Naive B cell (primary cell): ENCODE measurements around the gene PTPRB. TPM values are rescaled to one million over a fixed set of nuclear protein-coding genes. Genes with fewer than 3 reads are reported as not detected.
"Not testable (repeated sequence)": the region's sequence is repeated elsewhere in the genome, so short reads cannot be mapped to it uniquely, and the experiment has no call there.

Source experiments
- ATAC-seq, 2 donors: fragments of 150-1000 bp; cut with Tn5 transposase; 2 replicates each; pipeline ENCODE4 v1.10.0; 2021; ENCODE audit warnings: low read depth in 2 of 2, mild to moderate bottlenecking in 2 of 2, moderate library complexity in 2 of 2
- DNase-seq: peaks from one replicate; pipeline ENCODE4 v3.0.0; 2022
- H3K27ac Mint-ChIP-seq, 6 donors: one replicate each; pipeline ENCODE4 v1.8.0; 2020 to 2022; ENCODE audit warnings: mild to moderate bottlenecking in 6 of 6, mixed read lengths in 6 of 6, moderate library complexity in 5 of 6, inconsistent platforms in 2 of 6
- H3K27me3 Mint-ChIP-seq, 3 donors: one replicate each; pipeline ENCODE4 v1.8.0; 2021 to 2022; ENCODE audit warnings: mixed read lengths in 3 of 3, mild to moderate bottlenecking in 1 of 3
- H3K36me3 Mint-ChIP-seq, 2 donors: one replicate each; pipeline ENCODE4 v1.8.0; 2020 to 2022; ENCODE audit warnings: mixed read lengths in 2 of 2, inconsistent platforms in 1 of 2, mild to moderate bottlenecking in 1 of 2
- H3K4me1 Mint-ChIP-seq, 3 donors: one replicate each; pipeline ENCODE4 v1.8.0; 2020 to 2022; ENCODE audit warnings: mixed read lengths in 3 of 3, inconsistent platforms in 1 of 3, mild to moderate bottlenecking in 1 of 3, moderate library complexity in 1 of 3
- H3K4me3 Mint-ChIP-seq, 8 donors: one replicate each; pipeline ENCODE4 v1.8.0; 2020 to 2022; ENCODE audit warnings: mild to moderate bottlenecking in 8 of 8, mixed read lengths in 8 of 8, moderate library complexity in 8 of 8, inconsistent platforms in 2 of 8
- H3K9me3 Mint-ChIP-seq, 7 donors: one replicate each; pipeline ENCODE4 v1.8.0; 2020 to 2022; ENCODE audit warnings: mixed read lengths in 7 of 7, mild to moderate bottlenecking in 5 of 7, inconsistent platforms in 2 of 7, moderate library complexity in 1 of 7
- polyA plus RNA-seq, 6 donors: library from polyadenylated mRNA; unstranded; fragments of 300-500 nt; fragmentation: Illumina TruSeq; gene quantifications; one replicate each; pipeline ENCODE4 v1.2.3, GENCODE V29; 2021; ENCODE audit warnings: low read depth in 6 of 6

PTPRB gene
- polyA plus RNA-seq, 6 donors from 2014 or later, result 0.04 TPM; not detected in 5

DNA sequence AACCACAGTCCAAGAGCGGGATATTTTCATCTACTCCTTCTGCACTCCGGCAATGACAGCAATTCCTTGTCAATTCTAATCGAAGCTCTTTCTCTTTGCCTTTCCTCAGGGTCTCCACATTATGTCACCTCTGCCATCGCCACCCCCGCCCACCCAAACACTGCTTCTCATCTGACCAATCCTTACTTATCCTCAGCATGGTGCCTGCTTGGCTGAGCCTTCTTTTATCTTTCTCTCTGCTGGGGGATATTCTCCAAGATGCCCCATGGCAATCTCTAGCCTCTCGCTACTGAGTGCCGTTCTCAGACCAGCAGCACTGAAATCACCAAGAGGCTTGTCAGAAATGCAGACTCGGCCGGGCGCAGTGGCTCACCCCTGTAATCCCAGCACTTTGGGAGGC, 100.6 kb downstream of the PTPRB start:
- H3K36me3 Mint-ChIP-seq, result no peaks in the 10 kb centered on the region
- H3K9me3 Mint-ChIP-seq, result peaks cover 0 to 4% (median 0%) of the 10 kb centered on the region in 7 donors
- ATAC-seq, result no peak
- no peaks in the 10 kb centered on the region for H3K4me1 Mint-ChIP-seq
- H3K27me3 Mint-ChIP-seq, result no peaks in the 10 kb centered on the region
- no peak overlapping the region for H3K4me3 Mint-ChIP-seq
- no peak for DNase-seq
- H3K27ac Mint-ChIP-seq, result no peak overlapping the region

DNA sequence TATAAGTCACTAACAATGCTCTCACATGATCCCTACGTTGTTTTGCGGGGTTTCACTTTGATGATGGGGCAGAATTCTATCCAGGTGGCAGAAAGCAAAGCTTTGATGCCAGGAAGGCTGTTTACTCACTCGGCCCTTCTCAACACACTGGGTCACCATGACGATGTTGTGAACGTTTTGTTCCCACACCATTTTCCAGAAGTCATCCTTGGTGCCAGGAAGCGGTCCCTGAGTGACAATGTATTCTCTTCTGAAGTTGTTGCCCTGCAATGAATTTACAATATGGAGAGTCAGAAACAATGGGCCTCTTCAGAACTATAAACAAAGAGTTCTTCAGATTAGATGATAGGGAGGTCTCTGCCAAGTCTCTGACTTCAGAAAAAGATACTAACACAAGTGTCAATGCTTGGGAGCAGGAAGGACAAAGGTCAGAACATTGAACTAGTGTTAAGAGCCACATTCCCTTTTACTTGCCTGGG, 101.3 kb downstream of the PTPRB start:
- Mint-ChIP-seq H3K4me3 (no peak overlapping the region), H3K27me3 (no peaks in the 10 kb centered on the region), H3K36me3 (no peaks in the 10 kb centered on the region), H3K4me1 (no peaks in the 10 kb centered on the region), H3K27ac (no peak overlapping the region), H3K9me3 (peaks cover 0 to 4% (median 0%) of the 10 kb centered on the region in 7 donors)
- no peak for DNase-seq
- no peak for ATAC-seq

- H3K27me3 Mint-ChIP-seq, result no peaks in the 10 kb centered on the region
- no peak overlapping the region for H3K4me3 Mint-ChIP-seq
- no peaks in the 10 kb centered on the region for H3K36me3 Mint-ChIP-seq
- H3K27ac Mint-ChIP-seq, result no peak overlapping the region
- ATAC-seq (no peak), DNase-seq (no peak)
- H3K9me3 Mint-ChIP-seq, result peaks cover 0 to 4% (median 0%) of the 10 kb centered on the region in 7 donors
- no peaks in the 10 kb centered on the region for H3K4me1 Mint-ChIP-seq
These were observed 102.8 kb downstream of the PTPRB start for GRCh38 chr12:70534466-70534865.

GRCh38 chr12:70529647-70530046, 107.6 kb downstream of the PTPRB start:
- H3K9me3 Mint-ChIP-seq, result peaks cover 0 to 4% (median 0%) of the 10 kb centered on the region in 7 donors
- H3K4me3 Mint-ChIP-seq, result no peak overlapping the region
- H3K27me3 Mint-ChIP-seq, result peaks cover 4 to 12% (median 4%) of the 10 kb centered on the region in 3 donors
- DNase-seq, result no peak
- H3K4me1 Mint-ChIP-seq, result no peaks in the 10 kb centered on the region
- peak overlapping the region in 1 of 6 donors; percentile 43 for H3K27ac Mint-ChIP-seq
- H3K36me3 Mint-ChIP-seq, result no peaks in the 10 kb centered on the region
- ATAC-seq, result no peak

DNA sequence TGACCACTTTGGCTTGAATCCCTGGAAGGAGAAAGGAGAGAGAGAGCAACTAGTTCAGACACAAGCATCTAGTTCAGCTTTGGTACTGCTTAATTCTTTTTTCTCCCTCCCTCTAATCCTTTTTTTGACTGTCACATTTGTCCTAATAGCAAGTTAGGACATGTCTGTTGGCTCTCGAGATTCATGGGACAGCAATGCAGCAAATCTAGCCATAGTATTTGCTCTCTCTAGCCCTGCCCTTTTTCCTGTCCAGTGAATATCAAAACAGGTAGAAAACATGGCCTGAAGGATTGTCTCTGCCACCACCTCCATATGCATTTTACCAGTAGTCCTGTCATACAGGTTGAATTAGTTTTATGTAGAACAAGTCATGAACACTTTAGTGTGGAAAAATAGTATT, 116.4 kb downstream of the PTPRB start:
- Mint-ChIP-seq H3K9me3 (peaks cover 0 to 11% (median 3%) of the 10 kb centered on the region in 7 donors), H3K4me3 (no peak overlapping the region), H3K4me1 (no peaks in the 10 kb centered on the region), H3K36me3 (peaks cover 0 to 4% of the 10 kb centered on the region in 2 donors), H3K27ac (no peak overlapping the region), H3K27me3 (peaks cover 0 to 11% (median 0%) of the 10 kb centered on the region in 3 donors)
- no peak for DNase-seq
- no peak for ATAC-seq

- no peak overlapping the region for H3K27ac Mint-ChIP-seq
- H3K36me3 Mint-ChIP-seq, result no peaks in the 10 kb centered on the region
- DNase-seq (no peak), ATAC-seq (no peak)
- H3K9me3 Mint-ChIP-seq, result peaks cover 0 to under 1% (median 0%) of the 10 kb centered on the region in 7 donors
- peaks cover 0 to 1% (median 0%) of the 10 kb centered on the region in 3 donors for H3K4me1 Mint-ChIP-seq
- H3K27me3 Mint-ChIP-seq, result peaks cover 0 to 4% (median 0%) of the 10 kb centered on the region in 3 donors
- H3K4me3 Mint-ChIP-seq, result no peak overlapping the region
These were observed 123.8 kb downstream of the PTPRB start for GRCh38 chr12:70513426-70513825.

GRCh38 chr12:70508178-70508577, 129.1 kb downstream of the PTPRB start:
- no peaks in the 10 kb centered on the region for H3K36me3 Mint-ChIP-seq
- no peak for DNase-seq
- H3K9me3 Mint-ChIP-seq, result peaks cover 0 to 3% (median 0%) of the 10 kb centered on the region in 7 donors
- ATAC-seq, result no peak
- peaks cover 0 to 7% (median 0%) of the 10 kb centered on the region in 3 donors for H3K27me3 Mint-ChIP-seq
- H3K27ac Mint-ChIP-seq, result no peak overlapping the region
- H3K4me1 Mint-ChIP-seq, result peaks cover 0 to 1% (median 0%) of the 10 kb centered on the region in 3 donors
- no peak overlapping the region for H3K4me3 Mint-ChIP-seq

- Mint-ChIP-seq H3K4me1 (peaks cover 0 to 1% (median 0%) of the 10 kb centered on the region in 3 donors), H3K4me3 (no peak overlapping the region)
These were observed 129.8 kb downstream of the PTPRB start for GRCh38 chr12:70507442-70507841.

DNA sequence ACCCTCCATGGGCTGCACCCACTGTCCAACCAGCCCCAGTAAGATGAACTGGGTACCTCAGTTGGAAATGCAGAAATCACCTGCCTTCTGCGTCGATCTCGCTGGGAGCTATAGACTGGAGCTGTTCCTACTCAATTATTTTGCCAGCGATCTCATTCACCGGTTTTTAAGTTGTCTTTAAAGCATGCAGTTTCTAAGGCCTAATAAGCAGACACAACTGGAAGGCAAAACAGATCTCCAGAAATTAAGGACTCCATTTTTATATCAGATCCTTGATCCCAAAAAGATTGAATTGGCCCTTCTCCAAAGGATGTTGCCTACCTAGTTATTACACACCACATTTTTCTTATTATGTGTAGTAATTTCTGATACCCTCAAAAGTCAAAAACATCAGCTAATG, 139.7 kb downstream of the PTPRB start:
- Mint-ChIP-seq H3K27ac (no peak overlapping the region), H3K9me3 (peaks cover 0 to 21% (median 5%) of the 10 kb centered on the region in 7 donors), H3K4me3 (no peak overlapping the region), H3K4me1 (peaks cover 10 to 21% (median 19%) of the 10 kb centered on the region in 3 donors), H3K27me3 (peaks cover 0 to 5% (median 0%) of the 10 kb centered on the region in 3 donors), H3K36me3 (no peaks in the 10 kb centered on the region)
- no peak for DNase-seq
- ATAC-seq, result no peak

More at GRCh38 chr12:70507442-70507841, 129.8 kb downstream of the PTPRB start:
- ATAC-seq (no peak), DNase-seq (no peak)
- no peaks in the 10 kb centered on the region for H3K36me3 Mint-ChIP-seq
- H3K27me3 Mint-ChIP-seq, result peaks cover 0 to 8% (median 0%) of the 10 kb centered on the region in 3 donors
- no peak overlapping the region for H3K27ac Mint-ChIP-seq
- peaks cover 0 to 3% (median 0%) of the 10 kb centered on the region in 7 donors for H3K9me3 Mint-ChIP-seq

GRCh38 chr12:70492904-70493303, 144.3 kb downstream of the PTPRB start:
- Mint-ChIP-seq H3K4me1 (peaks cover 10 to 34% (median 28%) of the 10 kb centered on the region in 3 donors), H3K4me3 (peak overlapping the region in 5 of 8 donors; percentile 1 to 48 (median 36)), H3K27ac (peak overlapping the region in 1 of 6 donors; percentile 30), H3K9me3 (peaks cover 0 to 36% (median 11%) of the 10 kb centered on the region in 7 donors)
- not testable (repeated sequence) for H3K27me3 Mint-ChIP-seq, H3K36me3 Mint-ChIP-seq, DNase-seq, ATAC-seq

DNA sequence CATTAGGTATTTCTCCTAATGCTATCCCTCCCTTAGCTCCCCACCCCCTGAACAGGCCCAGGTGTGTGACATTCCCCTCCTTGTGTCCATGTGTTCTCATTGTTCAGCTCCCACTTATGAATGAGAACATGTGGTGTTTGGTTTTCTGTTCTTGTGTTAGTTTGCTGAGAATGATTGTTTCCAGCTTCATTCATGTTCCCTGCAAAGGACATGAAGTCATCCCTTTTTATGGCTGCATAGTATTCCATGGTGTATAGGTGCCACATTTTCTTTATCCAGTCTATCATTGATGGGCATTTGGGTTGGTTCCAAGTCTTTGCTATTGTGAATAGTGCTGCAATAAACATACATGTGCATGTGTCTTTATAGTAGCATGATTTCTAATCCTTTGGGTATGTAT, 146.3 kb downstream of the PTPRB start:
- Mint-ChIP-seq H3K4me1 (peaks cover 10 to 53% (median 46%) of the 10 kb centered on the region in 3 donors), H3K4me3 (peak overlapping the region in 1 of 8 donors; percentile 11), H3K9me3 (peaks cover 0 to 31% (median 11%) of the 10 kb centered on the region in 7 donors)
- DNase-seq, ATAC-seq, H3K27me3 Mint-ChIP-seq, H3K36me3 Mint-ChIP-seq, H3K27ac Mint-ChIP-seq: not testable (repeated sequence)

DNA sequence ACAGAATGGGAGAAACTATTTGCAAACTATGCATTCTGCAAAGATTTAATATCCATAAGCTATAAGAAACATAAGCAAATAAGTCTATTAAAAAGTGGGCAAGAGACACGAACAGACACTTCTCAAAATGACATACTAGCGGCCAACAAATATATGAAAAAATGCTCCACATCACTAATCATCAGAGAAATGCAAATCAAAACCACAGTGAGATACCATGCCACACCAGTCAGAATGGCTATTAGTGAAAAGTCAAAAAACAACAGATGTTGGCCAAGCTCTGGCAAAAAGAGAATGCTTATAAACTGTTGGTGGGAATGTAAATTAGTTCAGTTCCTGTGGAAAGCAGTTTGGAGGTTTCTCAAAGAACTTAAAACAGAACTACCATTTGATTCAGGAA, 149.8 kb downstream of the PTPRB start:
- Mint-ChIP-seq H3K4me3 (peak overlapping the region in 6 of 8 donors; percentile 6 to 60 (median 20)), H3K36me3 (no peaks in the 10 kb centered on the region), H3K27me3 (no peaks in the 10 kb centered on the region), H3K27ac (peak overlapping the region in 2 of 6 donors; percentile 7 to 28), H3K4me1 (peaks cover 0 to 45% (median 30%) of the 10 kb centered on the region in 3 donors), H3K9me3 (peaks cover 0 to 29% (median 8%) of the 10 kb centered on the region in 7 donors)
- ATAC-seq (peak; percentile 37 to 60), DNase-seq (peak; percentile 6)

GRCh38 chr12:70486588-70486987, 150.6 kb downstream of the PTPRB start:
- H3K27ac Mint-ChIP-seq, result peak overlapping the region in 1 of 6 donors; percentile 13
- ATAC-seq (peak; percentile 41 to 57), DNase-seq (no peak)
- no peaks in the 10 kb centered on the region for H3K36me3 Mint-ChIP-seq
- H3K4me1 Mint-ChIP-seq, result peaks cover 0 to 38% (median 24%) of the 10 kb centered on the region in 3 donors
- peaks cover 0 to 1% (median 0%) of the 10 kb centered on the region in 3 donors for H3K27me3 Mint-ChIP-seq
- peak overlapping the region in 2 of 8 donors; percentile 8 to 74 for H3K4me3 Mint-ChIP-seq
- peaks cover 0 to 29% (median 6%) of the 10 kb centered on the region in 7 donors for H3K9me3 Mint-ChIP-seq

DNA sequence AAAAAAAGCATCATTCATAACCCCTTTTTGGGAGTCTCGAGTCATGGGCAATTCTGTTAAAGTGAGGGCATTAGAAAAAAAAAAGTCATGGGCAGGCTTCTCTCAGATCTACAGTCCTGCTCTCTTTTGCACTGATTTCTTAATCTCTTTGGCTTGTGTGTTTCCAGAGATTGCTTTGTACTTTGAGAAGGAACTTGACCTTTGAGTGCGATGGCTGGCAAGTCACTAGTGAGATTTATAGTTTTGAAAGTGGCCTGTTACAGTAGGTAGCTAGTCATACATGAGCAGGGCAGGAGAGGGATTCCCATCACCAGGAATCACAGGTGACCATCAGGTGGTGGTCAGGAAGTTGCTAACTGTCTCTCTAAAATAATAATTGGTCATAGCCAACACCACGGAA, 151.5 kb downstream of the PTPRB start:
- no peak for DNase-seq
- H3K4me3 Mint-ChIP-seq, result peak overlapping the region in 1 of 8 donors; percentile 68
- ATAC-seq, result no peak
- H3K27ac Mint-ChIP-seq, result no peak overlapping the region
- H3K27me3 Mint-ChIP-seq, result peaks cover 0 to 6% (median 5%) of the 10 kb centered on the region in 3 donors
- peaks cover 0 to 37% (median 24%) of the 10 kb centered on the region in 3 donors for H3K4me1 Mint-ChIP-seq
- H3K9me3 Mint-ChIP-seq, result peaks cover 0 to 25% (median 4%) of the 10 kb centered on the region in 7 donors
- H3K36me3 Mint-ChIP-seq, result no peaks in the 10 kb centered on the region
